Tongue (tissue), 2 donors: ENCODE data around the gene CEACAM6. TPM values are rescaled to one million over a fixed set of nuclear protein-coding genes. Genes with fewer than 3 reads are reported as not detected.
"Not testable (repeated sequence)": the region's sequence is repeated elsewhere in the genome, so short reads cannot be mapped to it uniquely, and the experiment has no call there.

ENCODE experiments used
- DNase-seq: peaks from one replicate; pipeline ENCODE4 v3.0.0-alpha.2; 2015
- total RNA-seq: library from RNA; depleted of rRNA; stranded (reverse); fragments of >200 nt; gene quantifications from one replicate; pipeline ENCODE4 v1.2.3, GENCODE V29; 2014

The CEACAM6 gene
- 6.7 TPM for total RNA-seq

DNA sequence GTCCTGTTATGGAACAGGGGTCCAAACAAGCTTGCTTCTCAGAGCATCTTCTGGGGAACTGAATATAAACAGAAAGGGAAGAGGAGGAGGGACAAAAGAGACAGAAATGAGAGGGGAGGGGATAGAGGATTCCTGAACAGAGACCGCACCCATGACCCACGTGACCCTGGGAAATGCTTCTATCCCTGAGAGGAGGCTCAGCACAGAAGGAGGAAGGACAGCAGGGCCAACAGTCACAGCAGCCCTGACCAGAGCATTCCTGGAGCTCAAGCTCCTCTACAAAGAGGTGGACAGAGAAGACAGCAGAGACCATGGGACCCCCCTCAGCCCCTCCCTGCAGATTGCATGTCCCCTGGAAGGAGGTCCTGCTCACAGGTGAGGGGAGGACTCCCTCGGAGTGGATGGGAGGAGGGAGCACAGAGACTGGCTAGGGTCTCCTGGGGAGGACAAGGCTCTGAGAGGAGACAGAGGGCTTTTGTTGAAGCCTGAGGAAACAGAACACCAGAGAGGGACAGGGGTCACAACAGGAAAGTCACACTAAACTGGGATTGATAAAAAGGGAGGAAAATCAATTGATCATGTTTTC is at the start of gene CEACAM6:
Gene CEACAM6 (plus strand): TSS at position 203 of the 586 bp plus-strand sequence. CDS start 109 bp downstream, at position 312.
- DNase-seq: no peak

DNA sequence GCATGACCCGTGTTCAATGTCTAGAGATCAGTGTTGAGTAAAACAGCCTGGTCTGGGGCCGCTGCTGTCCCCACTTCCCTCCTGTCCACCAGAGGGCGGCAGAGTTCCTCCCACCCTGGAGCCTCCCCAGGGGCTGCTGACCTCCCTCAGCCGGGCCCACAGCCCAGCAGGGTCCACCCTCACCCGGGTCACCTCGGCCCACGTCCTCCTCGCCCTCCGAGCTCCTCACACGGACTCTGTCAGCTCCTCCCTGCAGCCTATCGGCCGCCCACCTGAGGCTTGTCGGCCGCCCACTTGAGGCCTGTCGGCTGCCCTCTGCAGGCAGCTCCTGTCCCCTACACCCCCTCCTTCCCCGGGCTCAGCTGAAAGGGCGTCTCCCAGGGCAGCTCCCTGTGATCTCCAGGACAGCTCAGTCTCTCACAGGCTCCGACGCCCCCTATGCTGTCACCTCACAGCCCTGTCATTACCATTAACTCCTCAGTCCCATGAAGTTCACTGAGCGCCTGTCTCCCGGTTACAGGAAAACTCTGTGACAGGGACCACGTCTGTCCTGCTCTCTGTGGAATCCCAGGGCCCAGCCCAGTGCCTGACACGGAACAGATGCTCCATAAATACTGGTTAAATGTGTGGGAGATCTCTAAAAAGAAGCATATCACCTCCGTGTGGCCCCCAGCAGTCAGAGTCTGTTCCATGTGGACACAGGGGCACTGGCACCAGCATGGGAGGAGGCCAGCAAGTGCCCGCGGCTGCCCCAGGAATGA is 48.4 kb upstream of the CEACAM6 start:
- peak; percentile 19 for DNase-seq

DNA sequence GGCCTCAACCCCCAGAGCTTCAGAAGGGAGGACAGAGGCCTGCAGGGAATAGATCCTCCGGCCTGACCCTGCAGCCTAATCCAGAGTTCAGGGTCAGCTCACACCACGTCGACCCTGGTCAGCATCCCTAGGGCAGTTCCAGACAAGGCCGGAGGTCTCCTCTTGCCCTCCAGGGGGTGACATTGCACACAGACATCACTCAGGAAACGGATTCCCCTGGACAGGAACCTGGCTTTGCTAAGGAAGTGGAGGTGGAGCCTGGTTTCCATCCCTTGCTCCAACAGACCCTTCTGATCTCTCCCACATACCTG is 47.9 kb upstream of the CEACAM6 start:
- DNase-seq: no peak

DNA sequence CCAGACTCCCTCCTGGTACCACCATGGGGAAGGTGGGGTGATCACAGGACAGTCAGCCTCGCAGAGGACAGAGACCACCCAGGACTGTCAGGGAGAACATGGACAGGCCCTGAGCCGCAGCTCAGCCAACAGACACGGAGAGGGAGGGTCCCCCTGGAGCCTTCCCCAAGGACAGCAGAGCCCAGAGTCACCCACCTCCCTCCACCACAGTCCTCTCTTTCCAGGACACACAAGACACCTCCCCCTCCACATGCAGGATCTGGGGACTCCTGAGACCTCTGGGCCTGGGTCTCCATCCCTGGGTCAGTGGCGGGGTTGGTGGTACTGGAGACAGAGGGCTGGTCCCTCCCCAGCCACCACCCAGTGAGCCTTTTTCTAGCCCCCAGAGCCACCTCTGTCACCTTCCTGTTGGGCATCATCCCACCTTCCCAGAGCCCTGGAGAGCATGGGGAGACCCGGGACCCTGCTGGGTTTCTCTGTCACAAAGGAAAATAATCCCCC is 47.4 kb upstream of the CEACAM6 start:
- no peak for DNase-seq

DNA sequence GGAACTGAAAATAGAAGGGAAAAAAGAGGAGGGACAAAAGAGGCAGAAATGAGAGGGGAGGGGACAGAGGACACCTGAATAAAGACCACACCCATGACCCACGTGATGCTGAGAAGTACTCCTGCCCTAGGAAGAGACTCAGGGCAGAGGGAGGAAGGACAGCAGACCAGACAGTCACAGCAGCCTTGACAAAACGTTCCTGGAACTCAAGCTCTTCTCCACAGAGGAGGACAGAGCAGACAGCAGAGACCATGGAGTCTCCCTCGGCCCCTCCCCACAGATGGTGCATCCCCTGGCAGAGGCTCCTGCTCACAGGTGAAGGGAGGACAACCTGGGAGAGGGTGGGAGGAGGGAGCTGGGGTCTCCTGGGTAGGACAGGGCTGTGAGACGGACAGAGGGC is 46.8 kb upstream of the CEACAM6 start, which contains the start of gene CEACAM5:
Gene CEACAM5 (plus strand): TSS at position 146 of the 400 bp plus-strand sequence. CDS start 106 bp downstream, at position 252.
- no peak for DNase-seq

DNA sequence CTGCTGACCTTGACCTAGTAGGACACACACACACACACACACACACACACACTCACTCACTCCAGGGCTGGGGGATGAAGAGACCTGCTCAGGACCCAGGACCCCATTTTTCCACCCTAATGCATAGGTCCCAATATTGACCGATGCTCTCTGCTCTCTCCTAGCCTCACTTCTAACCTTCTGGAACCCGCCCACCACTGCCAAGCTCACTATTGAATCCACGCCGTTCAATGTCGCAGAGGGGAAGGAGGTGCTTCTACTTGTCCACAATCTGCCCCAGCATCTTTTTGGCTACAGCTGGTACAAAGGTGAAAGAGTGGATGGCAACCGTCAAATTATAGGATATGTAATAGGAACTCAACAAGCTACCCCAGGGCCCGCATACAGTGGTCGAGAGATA is 45.8 kb upstream of the CEACAM6 start:
- not testable (repeated sequence) for DNase-seq

DNA sequence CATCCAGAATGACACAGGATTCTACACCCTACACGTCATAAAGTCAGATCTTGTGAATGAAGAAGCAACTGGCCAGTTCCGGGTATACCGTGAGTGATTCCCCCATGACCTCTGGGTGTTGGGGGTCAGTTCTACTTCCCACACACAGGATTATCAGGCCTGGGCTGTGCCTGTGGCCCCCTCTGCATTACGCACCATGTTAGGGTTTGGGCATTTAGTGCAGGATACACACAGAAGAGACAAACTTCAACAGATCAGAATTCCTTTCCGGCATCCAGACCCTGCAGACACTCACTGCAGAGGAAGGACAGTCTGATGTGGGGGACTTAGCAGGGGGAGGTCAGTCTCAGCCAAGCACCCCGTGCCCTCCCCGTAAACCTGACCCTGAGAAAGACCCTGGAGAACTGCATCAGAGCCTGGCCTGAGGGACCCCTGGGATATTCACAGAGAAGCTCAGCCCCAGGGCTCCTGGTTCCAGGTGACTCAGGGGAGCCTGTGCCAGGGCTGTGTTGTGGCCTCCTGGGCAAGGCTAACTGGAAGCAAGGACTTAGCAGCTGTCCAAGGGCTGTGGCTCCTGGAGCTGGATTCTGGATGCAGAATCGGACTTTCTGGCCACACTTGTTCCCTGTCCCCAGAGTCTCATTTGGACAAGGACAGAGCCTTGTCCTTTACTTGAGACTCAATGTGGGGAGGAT is 45.2 kb upstream of the CEACAM6 start:
- DNase-seq: no peak

DNA sequence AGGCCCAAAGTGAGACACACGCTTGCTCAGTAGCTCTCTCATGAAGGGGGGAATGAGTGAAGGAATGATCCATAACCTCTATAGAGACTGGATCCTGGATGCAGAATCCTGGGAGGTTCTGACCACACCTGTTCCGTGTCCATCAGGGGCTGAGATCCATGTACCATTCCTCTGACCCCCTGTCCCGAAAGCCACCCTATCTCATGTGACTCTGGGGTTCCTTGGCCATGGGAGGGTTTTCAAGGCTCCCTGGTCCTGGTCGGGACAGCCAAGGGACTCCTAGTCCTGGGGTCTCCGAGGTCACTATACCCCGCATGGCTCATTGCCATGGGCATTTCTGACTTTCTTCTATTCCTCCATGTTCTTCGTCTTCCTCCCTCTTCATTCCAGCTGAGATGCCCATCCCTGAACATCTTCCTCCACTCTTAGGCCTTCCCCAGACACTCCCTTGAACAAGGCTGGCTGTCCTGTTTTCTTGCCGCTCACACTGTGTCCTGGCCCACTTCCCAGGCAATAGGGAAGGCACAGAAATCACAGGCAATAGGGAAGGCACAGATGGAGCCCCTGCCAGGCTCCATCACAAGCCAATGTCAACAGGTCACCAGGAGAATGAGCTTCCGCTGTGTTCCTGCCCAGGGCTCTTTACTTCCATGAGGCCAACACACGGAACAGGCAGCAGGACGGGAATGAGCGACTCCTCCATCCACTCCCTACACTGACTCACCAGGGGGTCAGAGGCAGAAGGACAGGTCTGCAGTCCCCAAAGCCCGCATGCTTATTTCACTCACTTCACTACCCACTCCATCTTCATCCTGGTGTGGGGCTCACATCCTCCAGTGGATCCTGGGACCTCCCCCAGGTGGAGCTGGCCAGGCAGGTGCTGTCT is 43.7 kb upstream of the CEACAM6 start:
- DNase-seq: no peak

DNA sequence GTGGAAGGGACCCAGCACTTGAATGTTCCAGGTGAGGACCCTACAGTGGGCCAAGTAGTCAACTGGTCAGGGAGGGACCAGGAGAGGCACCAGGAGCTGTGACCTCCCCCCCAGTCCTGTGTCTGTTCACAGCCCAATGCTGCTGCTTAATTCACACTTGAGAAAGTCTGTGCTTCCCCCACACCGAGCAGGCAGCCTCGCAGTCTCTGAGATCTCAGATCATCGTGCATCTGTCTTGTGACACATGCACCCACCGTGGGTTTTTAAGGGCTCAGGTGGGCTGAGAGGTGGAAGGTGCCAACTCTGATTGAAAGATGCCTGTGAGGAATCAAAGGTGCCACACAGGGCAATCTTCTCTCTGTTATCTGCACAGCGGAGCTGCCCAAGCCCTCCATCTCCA is 40.7 kb upstream of the CEACAM6 start:
- DNase-seq: no peak

DNA sequence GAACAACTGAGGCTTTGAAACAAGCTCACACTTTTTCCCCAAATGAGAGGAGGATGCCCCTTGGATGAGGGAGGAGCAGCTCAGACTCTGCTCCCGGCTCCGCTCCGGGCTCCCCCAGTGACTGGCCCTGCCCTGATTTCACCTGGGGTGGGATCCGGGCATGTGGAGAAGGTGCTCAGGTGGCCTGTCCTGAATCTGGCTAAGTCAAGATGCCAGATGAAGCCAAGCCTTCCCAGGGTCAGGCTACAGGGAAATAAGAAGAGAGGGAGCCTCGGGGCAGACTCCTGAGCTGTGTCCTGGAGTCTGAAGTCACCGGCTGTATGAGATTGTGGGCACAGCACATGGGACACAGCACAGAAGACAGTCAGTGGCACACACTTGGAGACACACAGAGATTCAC is 36.6 kb upstream of the CEACAM6 start:
- DNase-seq: no peak

DNA sequence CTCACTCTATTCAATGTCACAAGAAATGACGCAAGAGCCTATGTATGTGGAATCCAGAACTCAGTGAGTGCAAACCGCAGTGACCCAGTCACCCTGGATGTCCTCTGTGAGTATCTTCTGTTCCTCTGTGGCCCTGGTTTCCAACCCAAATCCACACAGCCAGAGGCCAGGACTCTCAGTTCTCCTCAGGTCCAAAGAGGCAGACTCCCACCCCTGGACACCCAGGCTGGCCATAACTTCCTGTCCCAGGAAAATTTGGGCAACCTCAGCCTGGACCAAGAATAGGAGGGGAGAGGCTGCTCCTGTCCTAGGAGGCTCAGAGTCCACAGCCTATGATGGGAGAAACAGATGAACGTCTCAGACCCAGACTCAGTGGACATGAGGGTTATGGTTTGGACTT is 35.2 kb upstream of the CEACAM6 start:
- no peak for DNase-seq

DNA sequence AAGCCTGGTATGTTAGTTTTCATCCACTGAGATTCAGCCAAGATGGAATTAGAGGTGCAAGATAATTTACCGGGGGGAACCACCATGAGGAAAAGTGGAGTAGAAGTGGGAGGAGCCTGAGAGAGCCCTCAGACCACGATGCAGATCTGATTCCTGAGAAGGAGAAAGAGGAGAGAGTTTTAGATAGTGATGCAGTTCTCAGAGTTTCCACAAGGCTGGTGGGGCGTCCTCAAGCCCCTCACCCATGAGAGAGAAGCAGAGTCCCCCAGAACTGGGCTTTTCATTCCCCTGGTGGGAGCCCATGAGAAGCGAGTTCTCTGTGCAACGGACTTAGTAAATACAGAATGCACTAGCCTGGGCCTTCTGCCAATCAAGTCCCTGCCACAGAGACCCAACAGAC is 28.8 kb upstream of the CEACAM6 start:
- DNase-seq: no peak

DNA sequence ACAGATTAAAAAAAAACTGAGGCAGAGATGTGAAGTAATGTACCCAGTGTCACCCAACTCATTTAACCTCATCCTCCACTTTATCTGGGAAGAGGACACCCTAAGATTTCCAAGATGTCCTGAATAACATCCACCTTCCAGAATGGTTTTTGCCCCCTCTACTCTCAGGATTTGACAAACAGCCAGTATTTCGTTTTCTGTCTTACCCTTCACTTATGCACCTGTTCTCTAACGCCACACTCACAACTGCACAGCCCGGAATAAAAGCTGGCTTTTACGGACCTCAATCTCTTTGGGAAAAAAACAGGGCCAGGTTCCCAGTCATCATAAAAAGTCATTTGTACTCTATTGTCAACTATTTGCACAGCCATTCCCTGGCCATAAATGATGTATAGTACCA is 21.2 kb upstream of the CEACAM6 start:
- no peak for DNase-seq

DNA sequence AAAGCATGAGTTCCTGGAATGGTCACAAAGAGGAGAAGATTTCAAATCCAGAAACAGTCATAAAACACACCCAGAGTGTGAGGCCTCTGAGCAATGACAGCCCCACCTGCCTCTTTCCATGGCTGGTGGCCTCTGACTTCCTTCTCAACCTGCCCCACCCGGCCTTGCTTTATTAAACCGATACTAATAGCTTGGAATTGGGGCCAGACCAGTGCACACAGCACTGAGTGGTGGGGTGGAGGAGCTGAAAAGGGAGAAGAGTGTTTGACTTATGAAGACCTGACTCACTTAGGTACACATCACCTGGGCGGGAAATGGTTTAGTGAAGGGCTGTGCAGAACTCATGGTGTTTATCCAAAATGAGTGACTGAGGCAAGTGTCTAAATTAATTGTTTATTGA is 20.7 kb upstream of the CEACAM6 start:
- DNase-seq: peak; percentile 1

DNA sequence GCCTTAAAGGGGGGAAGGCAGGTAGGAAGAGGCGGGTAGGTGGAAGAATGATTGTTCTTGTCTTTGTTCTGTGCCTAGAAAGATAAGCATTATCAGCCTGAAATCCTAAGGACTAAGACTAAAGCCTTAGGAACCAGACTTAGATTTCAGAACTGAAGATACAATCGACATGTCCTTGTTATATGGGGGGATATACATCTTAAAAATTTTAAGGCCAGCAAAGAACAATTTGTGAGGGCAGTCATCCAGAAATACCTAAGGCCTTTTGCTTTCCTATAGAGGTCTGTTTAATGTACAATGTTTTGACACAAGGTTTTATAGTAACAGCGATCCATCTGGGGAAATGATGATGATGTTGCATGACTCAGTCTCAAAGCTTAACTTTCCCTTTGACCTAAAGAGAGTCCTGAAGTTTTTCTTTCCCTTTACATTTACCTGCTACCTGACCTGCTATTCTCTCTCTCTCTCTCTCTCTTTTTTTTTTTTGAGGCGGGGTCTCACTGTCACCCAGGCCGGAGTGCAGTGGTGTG is 20.2 kb upstream of the CEACAM6 start:
- no peak for DNase-seq

DNA sequence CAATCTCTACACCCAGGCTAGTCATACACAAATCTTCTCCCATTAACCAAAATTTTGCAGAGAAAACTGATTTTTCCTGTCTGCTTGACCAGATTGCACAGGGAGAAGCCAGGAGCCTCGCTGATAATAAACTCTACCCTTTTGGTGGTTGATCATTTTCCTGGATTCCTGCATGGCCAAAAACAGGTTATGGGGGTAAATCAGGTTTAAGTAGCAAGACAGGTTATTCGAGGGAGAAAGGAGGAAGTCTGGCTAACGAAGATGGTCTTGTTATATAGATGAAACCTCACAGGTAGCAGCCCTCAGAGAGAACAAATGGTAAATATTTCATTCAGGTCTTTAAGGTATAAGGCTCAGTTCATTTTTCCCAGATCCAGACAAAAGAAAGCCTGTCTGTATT is 16.0 kb upstream of the CEACAM6 start:
- peak; percentile 6 for DNase-seq

DNA sequence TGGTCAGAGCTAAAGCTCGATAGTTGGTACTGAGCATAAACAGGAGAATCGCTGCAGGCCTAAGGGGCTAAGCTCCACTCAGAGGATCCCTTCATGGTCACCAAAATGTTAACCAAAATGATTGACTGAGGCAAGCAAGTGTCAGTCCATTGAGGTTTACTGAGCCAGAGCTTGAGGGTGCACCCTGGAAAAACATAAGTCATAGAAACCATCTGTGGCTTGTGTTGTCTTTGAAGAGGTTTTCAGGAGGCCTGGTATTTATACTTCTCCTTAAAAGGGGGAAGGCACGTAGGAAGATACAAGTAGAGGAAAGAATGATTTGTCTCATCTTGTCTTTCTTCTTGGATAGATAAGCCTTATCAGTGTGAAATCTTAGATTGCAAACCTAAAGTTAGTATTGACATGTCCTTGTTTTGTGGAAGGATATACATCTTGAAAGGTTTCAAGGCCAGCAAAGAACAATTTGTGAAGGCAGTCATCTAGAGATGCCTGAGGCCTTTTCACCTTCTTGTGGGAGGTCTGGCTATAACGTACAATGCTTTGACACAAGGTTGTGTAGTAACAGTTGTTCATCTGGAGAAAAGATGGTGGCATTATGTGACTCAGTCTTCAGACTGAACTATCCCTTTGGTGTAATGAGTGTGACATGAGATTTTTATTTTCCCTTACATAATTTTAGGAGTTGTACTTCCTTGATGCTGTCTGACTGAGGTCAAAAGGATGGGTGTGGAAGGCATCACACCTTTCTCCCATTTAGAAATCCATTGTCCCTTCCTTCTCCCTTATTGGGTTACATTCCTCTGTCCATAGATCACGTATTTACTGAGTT is 14.7 kb upstream of the CEACAM6 start:
- no peak for DNase-seq

DNA sequence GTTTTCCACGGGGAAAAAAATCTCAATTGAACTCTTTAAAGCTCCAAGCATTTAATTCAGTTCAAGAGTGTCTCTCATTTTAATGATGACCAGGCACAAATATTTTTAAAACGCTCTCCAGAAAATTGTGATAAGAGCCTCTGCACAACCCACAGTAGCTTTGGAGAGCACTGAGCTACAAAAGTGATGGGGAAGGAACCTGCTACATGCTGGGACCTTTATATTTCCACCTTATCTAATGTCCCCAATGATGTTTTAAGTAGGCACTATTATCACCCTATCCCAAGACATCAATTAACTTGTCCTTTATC is 14.1 kb upstream of the CEACAM6 start:
- DNase-seq: no peak

DNA sequence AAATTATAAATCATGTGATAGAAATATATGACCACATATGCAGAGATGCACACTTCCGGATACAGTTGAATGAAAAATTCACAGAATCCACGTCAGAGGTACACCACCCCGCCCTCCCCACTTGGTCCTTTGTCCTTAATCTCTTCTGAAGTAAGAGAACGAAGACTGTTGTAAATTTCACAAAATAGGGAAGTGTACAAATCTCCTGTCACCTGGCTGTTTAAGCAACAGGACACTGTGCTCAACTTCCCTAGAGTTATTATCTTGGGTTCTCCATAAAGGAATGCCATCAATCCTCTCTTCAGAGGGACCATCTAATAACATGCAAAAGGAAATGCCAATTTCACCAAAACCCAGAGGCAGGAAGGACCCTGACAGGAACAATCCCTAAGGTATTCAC is 10.5 kb upstream of the CEACAM6 start:
- DNase-seq: no peak

DNA sequence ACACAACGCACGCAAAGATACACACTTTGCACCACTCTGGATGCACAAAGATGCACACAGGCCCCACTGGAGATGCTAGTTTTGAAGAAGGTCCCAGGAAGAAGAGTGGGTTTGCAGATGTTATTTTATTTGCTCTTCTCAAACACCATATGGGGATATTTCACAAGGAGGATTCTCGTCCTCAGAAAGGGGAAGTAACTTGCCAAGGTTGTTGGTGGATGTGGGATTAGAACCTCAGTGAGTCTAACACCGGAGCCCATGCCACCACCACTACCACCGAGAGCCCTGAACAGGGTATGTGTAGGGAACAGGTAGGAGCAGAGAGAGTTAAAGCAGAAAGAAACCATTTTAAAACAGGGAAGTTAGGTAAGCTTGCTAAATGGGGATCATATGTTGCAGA is 9.6 kb upstream of the CEACAM6 start:
- no peak for DNase-seq

DNA sequence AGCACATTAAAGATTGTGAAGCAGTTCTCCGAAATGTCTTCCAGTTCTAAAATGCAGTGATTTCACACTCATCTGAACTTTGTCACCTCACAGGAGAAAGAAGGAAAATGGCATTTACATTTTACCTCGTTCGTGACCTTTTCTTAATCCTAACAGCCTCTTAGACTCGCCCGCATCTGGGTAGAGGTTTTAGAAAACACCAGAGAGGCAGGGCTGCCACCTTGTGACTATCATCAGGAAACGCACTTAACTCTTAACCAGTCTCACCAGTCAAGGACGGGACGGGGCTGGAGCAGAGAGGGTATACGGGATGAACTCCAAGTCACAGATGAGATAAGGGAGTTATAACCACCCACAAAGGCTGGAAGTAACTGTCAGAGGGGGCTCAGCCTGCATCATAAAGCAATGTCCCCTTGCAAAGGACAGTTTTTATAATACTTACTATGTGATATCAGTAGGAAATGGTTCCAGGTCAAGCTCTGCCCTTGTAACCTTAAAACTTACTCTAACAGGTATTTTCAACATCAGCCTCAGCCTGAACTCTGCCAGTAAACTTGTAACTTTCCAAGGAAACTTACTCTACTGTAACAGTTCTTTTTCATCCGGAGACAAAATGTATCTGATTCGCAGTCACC is 8.6 kb upstream of the CEACAM6 start:
- DNase-seq: peak; percentile 37
